GM19328 (cell line): Measurements from ENCODE around the gene SCLY.

Experiments
- ATAC-seq: cut with Tn5 transposase; IDR thresholded peaks from one replicate; pipeline ENCODE4 v1.9.1; 2021; ENCODE audit warnings: mild to moderate bottlenecking, moderate library complexity; ENCODE audit not compliant: unreplicated experiment

SCLY gene

DNA sequence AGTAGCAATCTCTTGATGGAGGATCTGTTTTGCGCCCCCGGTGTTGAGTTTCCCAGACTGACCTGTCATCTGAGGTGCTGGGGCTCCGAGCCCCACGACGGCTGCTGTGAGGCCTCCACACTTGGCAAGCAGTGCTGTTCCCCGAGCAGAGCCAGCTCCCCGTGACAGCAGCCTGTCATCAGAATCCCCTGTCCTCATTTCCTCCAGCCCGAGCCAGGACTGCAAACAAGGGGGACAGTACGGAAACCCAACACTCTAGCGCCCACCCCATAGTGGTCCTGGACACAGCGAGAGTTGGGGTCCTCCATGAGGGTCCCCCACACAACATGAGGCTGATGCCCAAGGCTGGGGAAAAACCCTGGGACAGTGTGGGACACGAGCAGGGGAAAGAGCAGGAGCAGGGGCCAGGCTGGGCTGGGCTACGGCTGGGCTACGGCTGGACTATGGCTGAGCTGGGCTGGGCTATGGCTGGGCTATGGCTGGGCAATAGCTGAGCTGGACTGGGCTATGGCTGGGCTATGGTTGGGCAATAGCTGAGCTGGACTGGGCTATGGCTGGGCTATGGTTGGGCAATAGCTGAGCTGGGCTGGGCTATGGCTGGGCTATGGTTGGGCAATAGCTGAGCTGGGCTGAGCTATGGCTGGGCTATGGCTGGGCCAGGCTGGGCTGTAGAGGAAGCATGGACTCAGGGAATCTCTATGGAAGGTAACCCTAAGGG, 76.2 kb downstream of the SCLY start:
- no peak for ATAC-seq

DNA sequence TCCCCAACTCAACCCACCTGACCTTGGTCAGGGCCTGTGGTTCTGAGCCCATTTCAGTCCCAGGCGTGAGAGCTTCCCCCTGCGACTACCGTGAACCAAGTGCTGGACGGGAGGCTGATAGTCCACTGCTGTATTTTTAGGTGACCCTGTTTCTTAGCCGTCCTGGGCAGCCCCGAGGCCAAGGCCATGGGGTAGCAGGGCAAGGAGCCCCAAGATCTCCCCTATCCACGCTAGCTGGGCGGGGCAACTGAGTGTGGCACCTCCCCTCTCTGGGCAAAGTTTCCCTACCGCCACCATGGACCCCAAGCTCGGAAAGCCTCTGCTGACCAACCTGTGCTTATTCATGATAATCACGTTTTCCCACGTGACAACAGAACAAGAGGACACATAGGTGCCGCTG, 77.1 kb downstream of the SCLY start:
- no peak for ATAC-seq

GRCh38 chr2:238138331-238139195, 77.8 kb downstream of the SCLY start, which contains the start of gene KLHL30:
KLHL30 (plus strand) TSS chr2:238138668; CDS start chr2:238140755, 2,087 bp downstream.
- ATAC-seq, result no peak

GRCh38 chr2:238139196-238140039, 78.6 kb downstream of the SCLY start:
- no peak for ATAC-seq

GRCh38 chr2:238140040-238140439, 79.2 kb downstream of the SCLY start:
- no peak for ATAC-seq

DNA sequence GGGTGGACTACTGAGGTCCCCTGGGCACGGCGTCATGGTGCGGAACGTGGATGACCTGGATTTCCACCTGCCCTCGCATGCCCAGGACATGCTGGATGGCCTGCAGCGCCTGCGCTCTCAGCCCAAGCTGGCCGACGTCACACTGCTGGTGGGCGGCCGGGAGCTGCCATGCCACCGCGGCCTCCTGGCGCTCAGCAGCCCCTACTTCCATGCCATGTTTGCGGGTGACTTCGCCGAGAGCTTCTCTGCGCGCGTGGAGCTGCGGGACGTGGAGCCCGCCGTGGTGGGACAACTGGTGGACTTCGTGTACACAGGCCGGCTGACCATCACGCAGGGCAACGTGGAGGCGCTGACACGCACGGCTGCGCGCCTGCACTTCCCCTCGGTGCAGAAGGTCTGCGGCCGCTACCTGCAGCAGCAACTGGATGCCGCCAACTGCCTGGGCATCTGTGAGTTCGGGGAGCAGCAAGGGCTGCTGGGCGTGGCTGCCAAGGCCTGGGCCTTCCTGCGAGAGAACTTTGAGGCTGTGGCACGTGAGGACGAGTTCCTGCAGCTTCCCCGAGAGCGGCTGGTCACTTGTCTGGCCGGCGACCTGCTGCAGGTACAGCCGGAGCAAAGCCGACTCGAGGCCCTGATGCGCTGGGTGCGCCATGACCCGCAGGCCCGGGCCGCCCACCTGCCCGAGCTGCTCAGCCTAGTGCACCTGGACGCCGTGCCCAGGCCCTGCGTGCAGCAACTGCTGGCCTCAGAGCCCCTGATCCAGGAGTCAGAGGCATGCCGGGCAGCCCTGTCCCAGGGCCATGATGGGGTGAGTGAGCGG, 80.1 kb downstream of the SCLY start:
- no peak for ATAC-seq

GRCh38 chr2:238141541-238142318, 80.9 kb downstream of the SCLY start:
- ATAC-seq, result no peak

GRCh38 chr2:238142382-238143205, 81.8 kb downstream of the SCLY start:
- ATAC-seq, result no peak

- ATAC-seq, result no peak
Observed at GRCh38 chr2:238143239-238143951, 82.6 kb downstream of the SCLY start.

DNA sequence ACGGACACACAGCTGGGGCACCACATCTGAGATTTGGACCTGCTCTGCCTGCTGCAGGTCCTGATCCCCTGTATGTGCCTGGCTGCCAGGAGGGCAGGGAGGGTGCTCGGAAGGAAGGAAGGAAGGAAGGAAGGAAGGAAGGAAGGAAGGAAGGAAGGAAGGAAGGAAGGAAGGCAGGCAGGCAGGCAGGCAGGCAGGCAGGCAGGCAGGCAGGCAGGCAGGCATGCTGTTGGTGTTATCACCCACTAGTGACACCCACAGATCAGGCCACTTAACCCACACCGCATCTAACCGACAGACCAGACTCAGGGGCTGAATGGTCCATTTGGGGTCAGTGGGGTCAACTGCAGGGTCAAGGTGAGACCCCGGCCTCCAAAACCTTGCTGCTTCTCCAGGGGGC, 83.5 kb downstream of the SCLY start:
- ATAC-seq, result no peak

DNA sequence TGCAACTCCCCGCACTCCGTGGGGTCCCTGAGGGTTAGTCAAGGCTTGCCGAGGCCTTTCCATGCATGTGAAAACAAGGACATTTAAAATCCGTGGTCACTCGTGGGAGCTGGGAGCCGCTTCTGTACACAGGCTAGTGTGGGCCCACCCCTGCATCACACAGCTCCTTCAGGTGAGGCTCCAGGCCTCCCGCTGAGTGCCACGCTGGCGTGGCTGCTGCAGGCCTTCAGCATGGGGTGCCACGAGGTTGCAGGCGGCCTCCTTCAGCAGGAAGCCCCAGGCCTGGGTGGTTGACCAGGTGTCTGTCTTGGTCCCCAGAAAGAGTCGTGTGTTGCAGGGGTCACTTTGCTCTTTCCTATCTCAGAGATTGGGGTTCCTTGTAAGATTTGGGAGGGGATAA, 84.2 kb downstream of the SCLY start:
- ATAC-seq, result no peak

DNA sequence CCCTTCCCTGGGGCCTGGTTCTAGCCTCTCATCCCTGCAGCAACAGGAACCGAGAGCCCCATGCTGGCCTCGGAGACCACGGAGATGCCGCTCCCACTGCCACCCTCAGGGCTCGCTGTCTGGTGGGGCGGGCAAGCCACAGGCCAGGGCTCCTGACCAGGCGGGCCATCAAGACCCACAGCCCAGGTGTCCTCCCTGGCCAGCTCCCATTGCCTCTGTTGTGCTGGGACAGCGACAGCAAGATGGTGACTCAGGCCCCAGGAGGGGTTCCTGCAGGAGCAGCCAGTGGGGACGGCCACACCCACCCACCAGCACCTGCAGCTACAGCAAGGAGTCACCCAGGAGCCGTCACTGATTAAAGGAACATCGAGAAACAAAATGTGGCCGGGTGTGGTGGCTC, 85.0 kb downstream of the SCLY start:
- no peak for ATAC-seq

GRCh38 chr2:238146884-238147544, 86.2 kb downstream of the SCLY start:
- ATAC-seq, result no peak

- no peak for ATAC-seq
Observed at GRCh38 chr2:238148981-238149380, 88.2 kb downstream of the SCLY start.
